ENCODE measurements around the gene SYCE1. TPM values are rescaled to one million over a fixed set of nuclear protein-coding genes. Genes with fewer than 3 reads are reported as not detected.
"Not testable (repeated sequence)": the region's sequence is repeated elsewhere in the genome, so short reads cannot be mapped to it uniquely, and the experiment has no call there.

Gene SYCE1
- polyA plus RNA-seq, 2 donors = 0.39 to 2.2 TPM

GRCh38 chr10:133567119-133567518 is 1.7 kb upstream of the SYCE1 start:
- Histone ChIP-seq H3K9me3 (ENCODE audit: control insufficient read depth in 2 of 2, insufficient read depth in 1 of 2, low read depth in 1 of 2, low read length in 1 of 2) (peaks cover 8 to 16% of the 10 kb centered on the region in 2 donors), H3K4me1 (ENCODE audit: control insufficient read depth in 2 of 2, insufficient read depth in 2 of 2, low read length in 1 of 2) (no peaks in the 10 kb centered on the region), H3K27me3 (ENCODE audit: control insufficient read depth in 1 of 2, insufficient read depth in 2 of 2, low read length in 2 of 2) (no peaks in the 10 kb centered on the region), H3K27ac (ENCODE audit: low read depth in 2 of 2, low read length in 1 of 2) (no peak overlapping the region), H3K36me3 (ENCODE audit: control insufficient read depth in 2 of 2, insufficient read depth in 2 of 2, low read length in 1 of 2) (no peaks in the 10 kb centered on the region), H3K4me3 (ENCODE audit: low read depth in 1 of 2, low read length in 2 of 2) (no peak overlapping the region)
- 87 to 89% methylated on average over 5 of the region's 5 CpGs for WGBS, 2 donors

DNA sequence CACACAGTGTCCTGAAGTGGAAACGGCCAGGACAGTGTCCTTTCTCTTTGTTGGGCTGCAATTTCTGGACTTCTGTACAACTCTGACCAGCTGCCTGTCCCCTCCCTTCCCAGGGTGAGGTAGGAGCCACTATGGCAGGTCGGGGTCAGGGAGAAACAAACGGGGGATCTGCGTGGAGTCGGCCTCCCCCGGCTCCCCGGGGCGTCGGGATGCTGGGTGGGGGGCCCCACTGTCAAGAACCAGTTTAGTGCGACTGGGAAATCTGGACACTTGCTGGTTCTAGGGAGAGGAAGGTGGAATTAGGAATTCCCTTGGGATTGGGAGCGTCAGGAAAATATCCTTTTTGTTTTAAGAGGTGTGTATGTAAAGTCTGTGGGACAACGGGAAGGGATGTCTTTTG is 567 bp downstream of the SYCE1 start:
- no peaks in the 10 kb centered on the region for H3K27me3 ChIP-seq (ENCODE audit: control insufficient read depth in 1 of 2, insufficient read depth in 2 of 2, low read length in 2 of 2)
- H3K4me3 ChIP-seq (ENCODE audit: low read depth in 1 of 2, low read length in 2 of 2) = no peak overlapping the region
- peaks cover 8 to 16% of the 10 kb centered on the region in 2 donors for H3K9me3 ChIP-seq (ENCODE audit: control insufficient read depth in 2 of 2, insufficient read depth in 1 of 2, low read depth in 1 of 2, low read length in 1 of 2)
- WGBS, 2 donors = 89 to 91% methylated on average over 12 of the region's 12 CpGs
- H3K36me3 ChIP-seq (ENCODE audit: control insufficient read depth in 2 of 2, insufficient read depth in 2 of 2, low read length in 1 of 2) = no peaks in the 10 kb centered on the region
- H3K27ac ChIP-seq (ENCODE audit: low read depth in 2 of 2, low read length in 1 of 2) = no peak overlapping the region
- no peaks in the 10 kb centered on the region for H3K4me1 ChIP-seq (ENCODE audit: control insufficient read depth in 2 of 2, insufficient read depth in 2 of 2, low read length in 1 of 2)

- WGBS, 2 donors = 83 to 84% methylated on average over 11 of the region's 11 CpGs
- Histone ChIP-seq H3K36me3 (ENCODE audit: control insufficient read depth in 2 of 2, insufficient read depth in 2 of 2, low read length in 1 of 2) (no peaks in the 10 kb centered on the region), H3K27me3 (ENCODE audit: control insufficient read depth in 1 of 2, insufficient read depth in 2 of 2, low read length in 2 of 2) (no peaks in the 10 kb centered on the region), H3K9me3 (ENCODE audit: control insufficient read depth in 2 of 2, insufficient read depth in 1 of 2, low read depth in 1 of 2, low read length in 1 of 2) (peaks cover 0 to 5% of the 10 kb centered on the region in 2 donors), H3K27ac (ENCODE audit: low read depth in 2 of 2, low read length in 1 of 2) (no peak overlapping the region), H3K4me3 (ENCODE audit: low read depth in 1 of 2, low read length in 2 of 2) (no peak overlapping the region), H3K4me1 (ENCODE audit: control insufficient read depth in 2 of 2, insufficient read depth in 2 of 2, low read length in 1 of 2) (no peaks in the 10 kb centered on the region)
Measured at GRCh38 chr10:133559216-133559615, 6.2 kb downstream of the SYCE1 start.

GRCh38 chr10:133557381-133557780 is 8.0 kb downstream of the SYCE1 start:
- Histone ChIP-seq H3K9me3 (ENCODE audit: control insufficient read depth in 2 of 2, insufficient read depth in 1 of 2, low read depth in 1 of 2, low read length in 1 of 2) (peaks cover 0 to 5% of the 10 kb centered on the region in 2 donors), H3K36me3 (ENCODE audit: control insufficient read depth in 2 of 2, insufficient read depth in 2 of 2, low read length in 1 of 2) (no peaks in the 10 kb centered on the region), H3K27ac (ENCODE audit: low read depth in 2 of 2, low read length in 1 of 2) (no peak overlapping the region), H3K4me3 (ENCODE audit: low read depth in 1 of 2, low read length in 2 of 2) (no peak overlapping the region), H3K4me1 (ENCODE audit: control insufficient read depth in 2 of 2, insufficient read depth in 2 of 2, low read length in 1 of 2) (no peaks in the 10 kb centered on the region), H3K27me3 (ENCODE audit: control insufficient read depth in 1 of 2, insufficient read depth in 2 of 2, low read length in 2 of 2) (no peaks in the 10 kb centered on the region)
- WGBS, 2 donors = 41 to 51% methylated on average over 3 of the region's 3 CpGs

DNA sequence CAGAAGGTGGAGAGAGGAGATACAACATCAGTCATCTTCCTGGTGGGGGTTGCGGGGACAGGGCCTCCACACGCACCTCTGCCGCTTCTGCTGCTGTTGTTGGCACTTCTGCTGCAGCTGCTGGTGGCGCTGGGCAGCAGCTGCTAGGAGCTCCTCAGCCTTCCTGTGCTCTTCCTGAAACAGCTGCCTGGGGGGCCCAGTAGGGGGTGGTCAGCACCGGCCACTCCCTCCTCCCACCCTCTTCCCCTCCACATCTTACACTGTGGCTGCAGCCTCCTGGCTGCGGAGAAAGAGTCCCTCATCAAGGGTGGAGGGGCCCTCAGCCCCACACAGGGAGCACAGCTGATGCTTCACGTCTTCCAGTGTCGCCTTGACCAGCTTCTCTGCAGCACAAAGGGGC is 9.9 kb downstream of the SYCE1 start:
- Histone ChIP-seq H3K4me1 (ENCODE audit: control insufficient read depth in 2 of 2, insufficient read depth in 2 of 2, low read length in 1 of 2) (no peaks in the 10 kb centered on the region), H3K27me3 (ENCODE audit: control insufficient read depth in 1 of 2, insufficient read depth in 2 of 2, low read length in 2 of 2) (no peaks in the 10 kb centered on the region), H3K36me3 (ENCODE audit: control insufficient read depth in 2 of 2, insufficient read depth in 2 of 2, low read length in 1 of 2) (no peaks in the 10 kb centered on the region), H3K9me3 (ENCODE audit: control insufficient read depth in 2 of 2, insufficient read depth in 1 of 2, low read depth in 1 of 2, low read length in 1 of 2) (peaks cover 0 to 5% of the 10 kb centered on the region in 2 donors), H3K4me3 (ENCODE audit: low read depth in 1 of 2, low read length in 2 of 2) (no peak overlapping the region), H3K27ac (ENCODE audit: low read depth in 2 of 2, low read length in 1 of 2) (no peak overlapping the region)
- WGBS, 2 donors = 75 to 84% methylated on average over 8 of the region's 8 CpGs

DNA sequence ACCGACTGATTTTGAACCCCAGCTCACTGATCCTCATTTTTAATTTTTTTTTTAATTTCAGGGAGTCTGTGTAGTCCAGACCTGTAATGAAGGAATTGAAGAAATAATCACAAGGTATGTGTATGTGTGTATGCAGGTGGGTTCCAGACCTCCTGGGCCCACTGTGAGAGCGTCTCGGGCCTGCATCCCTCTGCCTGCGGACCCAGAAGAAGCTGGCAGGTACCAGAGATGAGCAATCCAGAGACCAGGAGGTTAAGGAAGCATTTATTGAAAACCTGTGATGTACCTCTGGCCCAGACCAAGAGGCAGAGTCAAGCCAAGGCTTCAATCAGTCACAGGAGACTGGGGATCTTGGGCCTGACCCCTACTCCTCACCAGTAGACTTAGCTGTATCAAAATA is 10.8 kb downstream of the SYCE1 start:
- 80 to 85% methylated on average over 4 of the region's 4 CpGs for WGBS, 2 donors
- Histone ChIP-seq H3K36me3 (ENCODE audit: control insufficient read depth in 2 of 2, insufficient read depth in 2 of 2, low read length in 1 of 2) (no peaks in the 10 kb centered on the region), H3K27me3 (ENCODE audit: control insufficient read depth in 1 of 2, insufficient read depth in 2 of 2, low read length in 2 of 2) (no peaks in the 10 kb centered on the region), H3K4me3 (ENCODE audit: low read depth in 1 of 2, low read length in 2 of 2) (no peak overlapping the region), H3K27ac (ENCODE audit: low read depth in 2 of 2, low read length in 1 of 2) (no peak overlapping the region), H3K9me3 (ENCODE audit: control insufficient read depth in 2 of 2, insufficient read depth in 1 of 2, low read depth in 1 of 2, low read length in 1 of 2) (peaks cover 0 to 5% of the 10 kb centered on the region in 2 donors), H3K4me1 (ENCODE audit: control insufficient read depth in 2 of 2, insufficient read depth in 2 of 2, low read length in 1 of 2) (no peaks in the 10 kb centered on the region)

- no peaks in the 10 kb centered on the region for H3K4me1 ChIP-seq (ENCODE audit: control insufficient read depth in 2 of 2, insufficient read depth in 2 of 2, low read length in 1 of 2)
- no peaks in the 10 kb centered on the region for H3K27me3 ChIP-seq (ENCODE audit: control insufficient read depth in 1 of 2, insufficient read depth in 2 of 2, low read length in 2 of 2)
- no peak overlapping the region for H3K27ac ChIP-seq (ENCODE audit: low read depth in 2 of 2, low read length in 1 of 2)
- 47 to 54% methylated on average over 1 of the region's 1 CpG for WGBS, 2 donors
- H3K9me3 ChIP-seq (ENCODE audit: control insufficient read depth in 2 of 2, insufficient read depth in 1 of 2, low read depth in 1 of 2, low read length in 1 of 2) = peaks cover 2 to 3% of the 10 kb centered on the region in 2 donors
- H3K4me3 ChIP-seq (ENCODE audit: low read depth in 1 of 2, low read length in 2 of 2) = no peak overlapping the region
- peaks cover 0 to 2% of the 10 kb centered on the region in 2 donors for H3K36me3 ChIP-seq (ENCODE audit: control insufficient read depth in 2 of 2, insufficient read depth in 2 of 2, low read length in 1 of 2)
Measured at GRCh38 chr10:133544506-133544905, 20.9 kb downstream of the SYCE1 start.

- 66 to 72% methylated on average over 6 of the region's 6 CpGs for WGBS, 2 donors
- H3K36me3 ChIP-seq (ENCODE audit: control insufficient read depth in 2 of 2, insufficient read depth in 2 of 2, low read length in 1 of 2); H3K4me3 ChIP-seq (ENCODE audit: low read depth in 1 of 2, low read length in 2 of 2); H3K9me3 ChIP-seq (ENCODE audit: control insufficient read depth in 2 of 2, insufficient read depth in 1 of 2, low read depth in 1 of 2, low read length in 1 of 2); H3K4me1 ChIP-seq (ENCODE audit: control insufficient read depth in 2 of 2, insufficient read depth in 2 of 2, low read length in 1 of 2); H3K27me3 ChIP-seq (ENCODE audit: control insufficient read depth in 1 of 2, insufficient read depth in 2 of 2, low read length in 2 of 2); H3K27ac ChIP-seq (ENCODE audit: low read depth in 2 of 2, low read length in 1 of 2): not testable (repeated sequence)
Measured at GRCh38 chr10:133541441-133541975, 23.9 kb downstream of the SYCE1 start.

DNA sequence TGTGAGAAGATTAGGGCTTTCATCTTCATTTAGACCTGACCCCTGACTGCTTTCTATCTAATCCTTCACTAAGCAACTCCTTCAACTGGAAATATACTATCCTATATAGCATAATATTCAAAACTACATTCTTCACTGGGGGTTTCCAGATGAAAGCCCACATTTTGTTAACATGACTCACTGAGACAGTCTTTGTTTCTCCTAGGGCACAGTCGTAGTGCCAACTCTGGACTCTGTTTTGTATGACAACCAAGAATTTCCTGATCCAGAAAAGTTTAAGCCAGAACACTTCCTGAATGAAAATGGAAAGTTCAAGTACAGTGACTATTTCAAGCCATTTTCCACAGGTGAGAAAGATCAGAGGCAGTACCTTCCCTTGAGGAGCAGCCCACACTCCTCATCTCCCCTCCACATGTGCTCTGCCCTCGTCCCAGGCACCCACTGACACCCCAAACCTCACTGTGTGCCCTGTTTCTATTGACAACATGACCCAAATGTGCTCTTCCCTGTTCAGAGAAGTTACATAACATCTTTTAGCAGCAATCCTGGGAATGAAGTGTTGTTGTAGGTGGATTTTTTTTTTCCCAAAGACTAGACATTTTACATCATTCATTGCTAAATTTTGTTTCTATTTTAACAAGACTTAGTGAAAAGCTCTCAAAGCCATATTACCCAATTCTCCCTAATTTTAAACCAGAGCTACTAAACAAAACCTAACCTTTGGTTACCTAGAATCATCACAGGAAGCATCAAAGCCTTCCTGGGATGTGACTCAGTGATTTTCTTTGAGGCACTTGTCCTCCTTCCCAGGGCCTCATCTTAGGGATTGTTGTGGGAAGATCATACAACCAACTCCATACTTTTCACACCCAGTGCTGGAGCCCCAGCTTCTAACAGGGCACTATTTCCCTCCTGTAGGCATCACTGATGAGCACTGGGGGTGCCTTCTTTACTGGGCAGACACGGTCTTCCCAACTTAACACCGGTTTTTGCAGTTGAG is 27.5 kb downstream of the SYCE1 start:
- Histone ChIP-seq H3K4me3 (ENCODE audit: low read depth in 1 of 2, low read length in 2 of 2) (no peak overlapping the region), H3K9me3 (ENCODE audit: control insufficient read depth in 2 of 2, insufficient read depth in 1 of 2, low read depth in 1 of 2, low read length in 1 of 2) (peaks cover 0 to 3% of the 10 kb centered on the region in 2 donors), H3K27ac (ENCODE audit: low read depth in 2 of 2, low read length in 1 of 2) (no peak overlapping the region), H3K36me3 (ENCODE audit: control insufficient read depth in 2 of 2, insufficient read depth in 2 of 2, low read length in 1 of 2) (peaks cover 0 to 9% of the 10 kb centered on the region in 2 donors), H3K27me3 (ENCODE audit: control insufficient read depth in 1 of 2, insufficient read depth in 2 of 2, low read length in 2 of 2) (no peaks in the 10 kb centered on the region), H3K4me1 (ENCODE audit: control insufficient read depth in 2 of 2, insufficient read depth in 2 of 2, low read length in 1 of 2) (peaks cover 0 to 3% of the 10 kb centered on the region in 2 donors)
- 47 to 67% methylated on average over 4 of the region's 4 CpGs for WGBS, 2 donors

All from esophagus (tissue), 2 donors.